GM21381 (cell line): ENCODE data around the gene ROR2.

Source experiments
- ATAC-seq: cut with Tn5 transposase; IDR thresholded peaks from one replicate; pipeline ENCODE4 v1.9.1; 2021; ENCODE audit warnings: mild to moderate bottlenecking, moderate library complexity; ENCODE audit not compliant: unreplicated experiment

The ROR2 gene

GRCh38 chr9:91902475-91903125 lies 47.4 kb downstream of the ROR2 start:
- no peak for ATAC-seq

- ATAC-seq = no peak
Measured at GRCh38 chr9:91900797-91901177, 49.2 kb downstream of the ROR2 start.

DNA sequence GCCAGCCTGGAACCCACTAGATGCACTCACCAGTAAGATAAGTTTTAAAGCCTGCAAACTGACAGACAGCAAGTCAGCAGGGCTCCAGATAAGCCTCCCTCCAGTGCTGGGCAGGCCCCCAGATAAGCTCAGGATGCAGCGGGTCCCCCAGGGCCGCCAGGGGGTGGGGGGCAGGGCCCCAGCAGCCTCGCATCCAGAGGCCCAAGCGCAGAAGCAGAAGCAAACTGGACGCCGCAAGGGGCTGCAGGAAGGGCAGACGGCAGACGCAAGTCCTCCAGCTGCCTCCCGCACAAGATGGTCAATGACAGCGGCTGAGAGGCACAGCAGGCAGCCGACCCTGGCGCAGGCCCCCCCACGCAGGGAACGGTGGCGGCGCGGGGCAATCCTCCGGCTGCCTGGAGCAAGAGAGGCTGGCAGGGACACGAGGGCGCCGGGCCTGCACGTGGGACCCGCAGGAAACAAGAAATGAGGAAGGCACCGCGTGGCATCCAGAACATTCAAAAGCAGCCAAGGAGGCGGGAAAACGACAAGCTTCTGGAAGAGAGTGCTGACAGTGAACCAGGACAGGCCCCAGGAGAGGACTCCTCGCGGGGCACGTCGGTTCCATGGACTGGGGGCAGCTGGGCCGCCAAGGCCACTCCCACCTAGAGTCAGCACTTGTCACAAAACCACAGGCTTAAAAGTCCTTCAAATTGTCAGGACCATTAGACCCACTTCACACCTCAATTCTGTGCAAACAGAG lies 49.8 kb downstream of the ROR2 start:
- no peak for ATAC-seq

- no peak for ATAC-seq
Measured at GRCh38 chr9:91899594-91899993, 50.4 kb downstream of the ROR2 start.

GRCh38 chr9:91899219-91899563 lies 50.8 kb downstream of the ROR2 start:
- no peak for ATAC-seq

GRCh38 chr9:91898451-91899218 lies 51.4 kb downstream of the ROR2 start:
- ATAC-seq = no peak

DNA sequence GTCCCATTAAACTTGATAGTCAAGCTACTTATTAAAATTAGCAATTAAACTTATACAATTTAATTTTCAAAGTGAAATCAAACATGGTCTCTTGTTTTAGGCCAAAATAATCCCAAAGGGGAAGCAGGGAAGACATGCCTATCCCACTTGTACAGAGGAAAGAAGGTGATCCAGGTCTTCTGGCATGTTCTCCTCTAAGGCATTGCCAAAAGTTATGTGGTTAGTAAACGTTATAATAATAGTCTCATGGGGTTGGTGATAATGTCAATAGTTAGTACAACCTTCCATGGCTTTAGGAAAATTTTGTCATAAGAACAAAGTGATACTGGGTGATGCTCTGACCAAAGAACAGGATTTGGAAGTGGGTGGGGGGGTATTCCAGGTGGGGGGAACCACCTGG lies 52.8 kb downstream of the ROR2 start:
- ATAC-seq = no peak

- no peak for ATAC-seq
Measured at GRCh38 chr9:91896513-91897121, 53.4 kb downstream of the ROR2 start.

- ATAC-seq = no peak
Measured at GRCh38 chr9:91896097-91896496, 53.9 kb downstream of the ROR2 start.

DNA sequence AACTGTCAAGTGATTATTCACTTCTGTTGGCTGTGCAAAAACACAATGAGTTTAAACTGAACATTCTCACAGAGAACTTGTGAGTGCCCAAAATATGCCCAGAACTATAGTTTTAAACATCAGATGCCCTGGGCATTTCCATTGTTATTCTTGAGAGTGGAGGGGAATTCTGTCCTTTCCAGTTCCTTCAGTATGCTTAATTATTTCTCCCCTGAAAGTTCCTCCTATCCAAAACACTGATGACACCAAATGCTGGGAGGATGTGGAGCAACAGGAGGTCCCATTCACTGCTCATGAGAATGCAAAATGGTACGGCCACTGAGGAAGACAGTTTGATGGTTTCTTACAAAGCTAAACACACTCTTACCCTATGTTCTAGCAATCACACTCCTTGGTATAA lies 55.5 kb downstream of the ROR2 start:
- ATAC-seq = no peak

- no peak for ATAC-seq
Measured at GRCh38 chr9:91894023-91894422, 56.0 kb downstream of the ROR2 start.

DNA sequence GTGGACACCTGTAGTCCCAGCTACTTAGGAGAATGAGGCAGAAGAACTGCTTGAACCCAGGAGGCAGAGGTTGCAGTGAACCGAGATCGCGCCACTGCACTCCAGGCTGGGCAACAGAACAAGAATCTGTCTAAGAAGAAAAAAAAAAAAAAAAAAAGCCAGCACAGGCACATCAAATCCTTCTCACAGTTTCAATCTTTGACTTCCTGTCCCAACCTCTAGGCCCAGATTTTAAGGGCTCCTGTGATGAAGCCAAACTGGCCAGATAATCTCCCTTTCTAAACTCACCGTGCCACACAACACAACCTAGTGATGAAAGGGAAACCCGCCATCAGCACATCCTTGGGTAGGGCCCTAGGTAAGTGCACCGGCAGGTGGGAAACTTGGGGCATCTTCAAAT lies 58.1 kb downstream of the ROR2 start:
- no peak for ATAC-seq

- ATAC-seq = no peak
Measured at GRCh38 chr9:91890662-91891061, 59.4 kb downstream of the ROR2 start.

- no peak for ATAC-seq
Measured at GRCh38 chr9:91889161-91889911, 60.7 kb downstream of the ROR2 start.

- no peak for ATAC-seq
Measured at GRCh38 chr9:91886414-91887076, 63.5 kb downstream of the ROR2 start.

- no peak for ATAC-seq
Measured at GRCh38 chr9:91885746-91886413, 64.1 kb downstream of the ROR2 start.

GRCh38 chr9:91884696-91885687 lies 65.0 kb downstream of the ROR2 start:
- no peak for ATAC-seq

GRCh38 chr9:91884153-91884552 lies 65.9 kb downstream of the ROR2 start:
- no peak for ATAC-seq

- ATAC-seq = no peak
Measured at GRCh38 chr9:91883503-91883902, 66.5 kb downstream of the ROR2 start.
